SK-N-SH (cell line): ENCODE data around the gene WDR82. TPM values are rescaled to one million over a fixed set of nuclear protein-coding genes. Genes with fewer than 3 reads are reported as not detected.

Experiments used
- CTCF ChIA-PET: fragments of 300-600, 350-600 bp; formaldehyde crosslinking; extraction: SDS; loops from one replicate; lab custom pipeline; 2021; lab: Yijun Ruan, JAX
- POLR2A ChIA-PET: fragments of 350-600 bp; sonication (Branson Sonifier 250); formaldehyde crosslinking; extraction: SDS; loops from one replicate; lab custom pipeline; 2020; ENCODE audit warnings: antibody characterized with exemption, inconsistent platforms; lab: Yijun Ruan, JAX
- DNase-seq: peaks from one replicate; pipeline ENCODE4 v3.0.0; 2012
- H2AFZ ChIP-seq: fragments of 200-600 bp; sonication (generic); 2 replicates; pipeline ENCODE4 v1.8.1; 2016; ENCODE audit warnings: antibody characterized with exemption, mild to moderate bottlenecking, low read depth
- H3F3A ChIP-seq: fragments of 200-600 bp; sonication (generic); replicated peaks from 2 replicates; pipeline ENCODE3; 2016; ENCODE audit warnings: antibody characterized with exemption, mild to moderate bottlenecking; ENCODE audit not compliant: insufficient read depth
- H3K27ac ChIP-seq, 2 experiments: fragments of 200-500 bp in 1 of 2; fragments of 200-600 bp in 1 of 2; sonication (Bioruptor generic) in 1 of 2; sonication (generic), shearing (Covaris generic) in 1 of 2; 2 replicates each; pipeline versions ENCODE4 v1.5.1 to v1.6.1; 2014 to 2016; ENCODE audit warnings: low read depth in 2 of 2, inconsistent platforms in 1 of 2, low read length in 1 of 2, mild to moderate bottlenecking in 1 of 2, mixed read lengths in 1 of 2
- H3K27me3 ChIP-seq: fragments of 200-600 bp; sonication (generic), shearing (Covaris generic); 2 replicates; pipeline ENCODE4 v1.6.1; 2016; ENCODE audit warnings: mixed run types; ENCODE audit not compliant: insufficient read depth
- H3K36me3 ChIP-seq, 2 experiments: fragments of 200-500 bp in 1 of 2; fragments of 200-600 bp in 1 of 2; sonication (Bioruptor generic) in 1 of 2; sonication (generic) in 1 of 2; replicated peaks in 1 of 2; 2 replicates each; pipeline versions ENCODE3 to v1.5.1; 2014 to 2016; ENCODE audit warnings: low read length in 1 of 2, mild to moderate bottlenecking in 1 of 2; ENCODE audit not compliant: insufficient read depth in 2 of 2, control insufficient read depth in 1 of 2
- H3K4me1 ChIP-seq, 2 experiments: fragments of 200-500 bp in 1 of 2; fragments of 200-600 bp in 1 of 2; sonication (Bioruptor generic) in 1 of 2; sonication (generic), shearing (Covaris generic) in 1 of 2; 2 replicates each; pipeline versions ENCODE4 v1.5.1 to v1.6.1; 2014 to 2016; ENCODE audit warnings: low read depth in 1 of 2, low read length in 1 of 2, mixed run types in 1 of 2; ENCODE audit not compliant: insufficient read depth in 2 of 2, control insufficient read depth in 1 of 2
- H3K4me2 ChIP-seq: fragments of 200-600 bp; sonication (generic), shearing (Covaris generic); 2 replicates; pipeline ENCODE4 v1.6.1; 2017; ENCODE audit warnings: mixed run types
- H3K4me3 ChIP-seq, 2 experiments: fragments of 200-500 bp in 1 of 2; fragments of 200-600 bp in 1 of 2; sonication (Bioruptor generic) in 1 of 2; sonication (generic), shearing (Covaris generic) in 1 of 2; 2 replicates each; pipeline versions ENCODE4 v1.5.1 to v1.8.1; 2014 to 2016; ENCODE audit warnings: low read depth in 2 of 2, inconsistent platforms in 1 of 2, low read length in 1 of 2, mild to moderate bottlenecking in 1 of 2, mixed read lengths in 1 of 2, moderate library complexity in 1 of 2
- H3K79me2 ChIP-seq: fragments of 200-600 bp; sonication (generic); 2 replicates; pipeline ENCODE4 v1.8.1; 2017; ENCODE audit warnings: mild to moderate bottlenecking; ENCODE audit not compliant: insufficient read depth
- H3K9ac ChIP-seq: fragments of 200-600 bp; sonication (generic); 2 replicates; pipeline ENCODE4 v1.6.1; 2017; ENCODE audit warnings: mixed run types
- H3K9me2 ChIP-seq: fragments of 200-600 bp; sonication (generic); 2 replicates; pipeline ENCODE4 v1.6.1; 2017; ENCODE audit warnings: mixed run types
- H3K9me3 ChIP-seq: fragments of 200-600 bp; sonication (generic); 2 replicates; pipeline ENCODE4 v1.6.1; 2017; ENCODE audit warnings: mixed run types, mild to moderate bottlenecking, moderate library complexity
- H4K20me1 ChIP-seq: fragments of 200-600 bp; sonication (generic); 2 replicates; pipeline ENCODE4 v1.6.1; 2017; ENCODE audit warnings: mild to moderate bottlenecking, mixed run types; ENCODE audit not compliant: insufficient read depth
- CTCF ChIP-seq: fragments of 200-600 bp; sonication (generic); IDR thresholded peaks from 2 replicates; pipeline ENCODE4 v1.6.1; 2017; ENCODE audit warnings: antibody characterized with exemption, mild to moderate bottlenecking, moderate library complexity
- GABPA ChIP-seq: IDR thresholded peaks from 2 replicates; pipeline ENCODE4 v1.4.0; 2012; ENCODE audit warnings: low read depth, mild to moderate bottlenecking
- GATA2 ChIP-seq: sonication (generic); formaldehyde crosslinking; IDR thresholded peaks from 2 replicates; pipeline ENCODE4 v1.5.0; 2020; ENCODE audit warnings: mild to moderate bottlenecking, missing genetic modification reagents
- NFIC ChIP-seq: IDR thresholded peaks from 2 replicates; pipeline ENCODE4 v1.4.0; 2012; ENCODE audit warnings: borderline replicate concordance
- POLR2AphosphoS5 ChIP-seq: IDR thresholded peaks from 2 replicates; pipeline ENCODE4 v1.6.1; 2012; ENCODE audit warnings: low read depth, low read length
- RAD21 ChIP-seq: IDR thresholded peaks from 2 replicates; pipeline ENCODE4 v1.6.1; 2012; ENCODE audit warnings: mild to moderate bottlenecking, low read length
- RXRA ChIP-seq: IDR thresholded peaks from 2 replicates; pipeline ENCODE4 v1.4.0; 2012; ENCODE audit warnings: low read depth, mild to moderate bottlenecking, borderline replicate concordance
- SMC3 ChIP-seq: IDR thresholded peaks from 2 replicates; pipeline ENCODE4 v1.6.1; 2012; ENCODE audit warnings: low read depth, low read length, improper control_type of control experiment
- TAF1 ChIP-seq: IDR thresholded peaks from 2 replicates; pipeline ENCODE4 v1.6.1; 2012; ENCODE audit warnings: low read depth, mild to moderate bottlenecking, low read length, moderate library complexity, borderline replicate concordance
- WGBS: methylation state at CpG from one replicate; pipeline ENCODE4 v1.1.6; 2017; ENCODE audit warnings: low lambda C conversion rate; 5-methylcytosine and 5-hydroxymethylcytosine counted together
- polyA plus RNA-seq, 3 experiments: library from polyadenylated mRNA; depleted of rRNA; stranded (reverse); fragments of >200 nt; gene quantifications; 2 replicates each; pipeline ENCODE4 v1.2.3, GENCODE V29; 2012

The WDR82 gene
- polyA plus RNA-seq, 1 of the 3 experiments (the other 2 are of a cell fraction), result 41.2 TPM

GRCh38 chr3:52291508-52292181 lies 13.2 kb upstream of the WDR82 start:
- TF ChIP-seq RAD21 (peak; percentile 93), POLR2AphosphoS5 (no peak), CTCF (peak; percentile 71), SMC3 (peak; percentile 93)
- TF ChIP-seq, all 33 proteins: peak for 3
- H3K9me2 ChIP-seq, result no peaks in the 10 kb centered on the region
- no peaks in the 10 kb centered on the region for H4K20me1 ChIP-seq
- ChIA-PET POLR2A (interaction anchor here (1.4 kb wide), 1 partner anchor 47 kb away, joined by 3 read pairs; no protein-coding TSS in a partner anchor), CTCF (interaction anchor here (0.6 to 16.0 kb wide), 15 partner anchors 9 to 290 kb away, joined by 3 to 504 read pairs (median 4); no protein-coding TSS in a partner anchor)
- 81% methylated on average over 6 of the region's 7 CpGs for WGBS
- H3K36me3 ChIP-seq, result peaks cover 0 to 16% of the 10 kb centered on the region in 2 experiments
- peaks cover 10% of the 10 kb centered on the region for H3F3A ChIP-seq
- H3K79me2 ChIP-seq, result peaks cover 19% of the 10 kb centered on the region; the same call in 1 of the 2 replicates
- no peak overlapping the region for H2AFZ ChIP-seq
- H3K27ac ChIP-seq, result no peak overlapping the region
- no peaks in the 10 kb centered on the region for H3K9me3 ChIP-seq
- no peaks in the 10 kb centered on the region for H3K27me3 ChIP-seq
- H3K9ac ChIP-seq, result no peak overlapping the region
- peak; percentile 80 for DNase-seq
- no peak overlapping the region for H3K4me3 ChIP-seq
- H3K4me2 ChIP-seq, result no peak overlapping the region
- peaks cover 0 to 38% of the 10 kb centered on the region in 2 experiments; a peak in 2 of 4 replicates for H3K4me1 ChIP-seq

GRCh38 chr3:52290596-52291507 lies 12.4 kb upstream of the WDR82 start:
- WGBS, result 74% methylated on average over 5 of the region's 23 CpGs
- Histone ChIP-seq H3K79me2 (peaks cover 27% of the 10 kb centered on the region; the same call in 1 of the 2 replicates), H3K9me3 (no peaks in the 10 kb centered on the region), H3F3A (peaks cover 10% of the 10 kb centered on the region), H3K4me1 (peaks cover 0 to 32% of the 10 kb centered on the region in 2 experiments; a peak in 2 of 4 replicates), H3K27me3 (no peaks in the 10 kb centered on the region), H3K27ac (no peak overlapping the region), H3K9me2 (no peaks in the 10 kb centered on the region), H3K4me3 (no peak overlapping the region), H3K4me2 (no peak overlapping the region), H2AFZ (no peak overlapping the region), H3K9ac (no peak overlapping the region), H4K20me1 (no peaks in the 10 kb centered on the region), H3K36me3 (peaks cover 0 to 16% of the 10 kb centered on the region in 2 experiments)
- no peak for TF ChIP-seq GABPA
- TF ChIP-seq GATA2, result no peak
- TF ChIP-seq RXRA, result no peak
- TF ChIP-seq NFIC, result no peak
- no peak for TF ChIP-seq TAF1
- TF ChIP-seq RAD21, result no peak
- CTCF ChIA-PET, result interaction anchor here (0.6 to 16.0 kb wide), 15 partner anchors 8 to 289 kb away, joined by 3 to 504 read pairs (median 3); partner anchors contain the start of genes TLR9 and WDR82
- POLR2A ChIA-PET, result interaction anchor here (0.9 to 1.0 kb wide), 2 partner anchors 49 to 52 kb away, joined by 3 to 5 read pairs; partner anchors contain the start of gene TWF2
- DNase-seq, result no peak
